HG03354 (cell line): ENCODE data around the gene SH3BP2.
"Not testable (repeated sequence)": the region's sequence is repeated elsewhere in the genome, so short reads cannot be mapped to it uniquely, and the experiment has no call there.

Experiments
- ATAC-seq: cut with Tn5 transposase; IDR thresholded peaks from one replicate; pipeline ENCODE4 v1.9.1; 2021; ENCODE audit warnings: mild to moderate bottlenecking; ENCODE audit not compliant: unreplicated experiment, poor library complexity, severe bottlenecking

The SH3BP2 gene

DNA sequence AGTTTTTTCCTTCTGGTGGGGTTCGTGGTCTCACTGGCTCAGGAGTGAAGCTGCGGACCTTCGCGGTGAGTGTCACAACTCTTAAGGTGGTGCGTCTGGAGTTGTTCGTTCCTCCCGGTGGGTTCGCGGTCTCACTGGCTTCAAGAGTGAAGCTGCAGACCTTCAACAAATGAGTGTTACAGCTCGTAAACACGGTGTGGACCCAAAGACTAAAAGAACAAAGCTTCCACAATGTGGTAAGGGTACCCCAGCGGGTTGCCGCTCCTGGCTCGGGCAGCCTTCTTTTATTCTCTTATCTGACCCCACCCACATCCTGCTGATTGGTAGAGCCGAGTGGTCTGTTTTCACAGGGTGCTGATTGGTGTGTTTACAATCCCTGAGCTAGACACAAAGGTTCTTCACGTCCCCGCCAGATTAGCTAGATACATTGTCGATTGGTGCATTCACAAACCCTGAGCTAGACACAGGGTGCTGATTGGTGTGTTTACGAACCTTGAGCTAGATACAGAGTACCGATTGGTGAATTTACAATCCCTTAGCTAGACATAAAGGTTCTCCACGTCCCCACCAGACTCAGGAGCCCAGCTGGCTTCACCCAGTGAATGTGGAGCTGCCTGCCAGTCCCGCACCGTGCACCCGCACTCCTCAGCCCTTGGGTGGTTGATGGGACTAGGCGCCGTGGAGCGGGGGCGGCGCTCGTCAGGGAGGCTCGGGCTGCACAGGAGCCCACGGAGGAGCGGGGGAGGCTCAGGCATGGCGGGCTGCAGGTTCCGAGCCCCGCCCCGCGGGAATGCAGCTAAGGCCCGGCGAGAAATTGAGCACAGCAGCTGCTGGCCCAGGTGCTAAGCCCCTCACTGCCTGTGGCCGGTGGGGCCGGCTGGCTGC lies 30.2 kb upstream of the SH3BP2 start:
- not testable (repeated sequence) for ATAC-seq

GRCh38 chr4:2763511-2763967 lies 29.3 kb upstream of the SH3BP2 start:
- no peak for ATAC-seq

- no peak for ATAC-seq
Measured at GRCh38 chr4:2765832-2766526, 26.9 kb upstream of the SH3BP2 start.

DNA sequence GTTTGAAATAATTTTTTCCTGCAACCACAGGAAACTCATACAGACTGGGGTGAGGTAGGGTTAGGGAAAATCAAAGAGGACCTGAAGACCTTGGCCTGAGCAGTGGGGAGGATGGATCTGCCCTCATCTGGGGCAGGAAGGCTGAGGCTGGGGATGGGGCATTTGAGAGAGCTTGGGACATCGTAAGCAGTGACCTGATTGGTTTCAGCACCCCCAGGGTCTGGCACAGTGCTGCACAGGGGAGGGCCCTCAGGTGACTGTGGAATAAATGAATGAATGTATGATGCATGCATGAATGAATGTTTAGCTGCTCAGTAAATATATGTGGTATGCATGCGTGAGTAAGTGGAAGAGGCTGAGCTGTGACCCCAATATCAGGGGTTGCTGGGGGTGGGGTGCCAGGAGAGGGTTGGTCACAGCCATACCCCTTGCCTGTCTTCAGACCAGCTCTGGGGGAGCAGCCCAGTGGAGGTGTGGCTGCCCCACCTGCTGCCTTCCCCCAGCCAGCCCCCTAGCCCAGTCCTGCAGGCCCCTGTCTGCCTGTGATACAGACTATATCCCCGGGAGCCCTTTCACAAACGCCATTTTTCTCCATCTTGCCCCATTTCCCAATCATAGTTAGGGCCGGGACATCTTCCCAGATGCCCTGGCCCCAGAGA lies 25.7 kb upstream of the SH3BP2 start:
- ATAC-seq = no peak

DNA sequence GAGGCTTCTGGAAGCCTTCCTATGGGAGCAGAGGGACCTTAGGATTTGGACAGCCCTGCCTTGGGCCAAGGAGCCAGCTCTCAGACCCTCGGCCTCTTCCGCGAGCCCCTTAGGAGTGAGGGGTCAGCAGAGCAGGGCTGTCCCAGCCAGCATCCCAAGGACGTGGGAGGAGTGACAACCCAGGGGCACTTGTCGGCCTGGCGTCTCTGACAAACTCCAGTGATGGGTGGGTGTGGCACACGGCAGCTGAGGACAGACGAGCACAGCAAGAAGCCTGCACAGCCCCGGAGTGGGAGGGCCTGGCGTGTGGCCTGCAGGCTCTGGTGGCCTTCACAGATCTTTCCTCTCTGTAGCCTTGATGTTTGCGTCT lies 25.2 kb upstream of the SH3BP2 start:
- no peak for ATAC-seq

GRCh38 chr4:2768124-2768523 lies 24.8 kb upstream of the SH3BP2 start:
- ATAC-seq = no peak

DNA sequence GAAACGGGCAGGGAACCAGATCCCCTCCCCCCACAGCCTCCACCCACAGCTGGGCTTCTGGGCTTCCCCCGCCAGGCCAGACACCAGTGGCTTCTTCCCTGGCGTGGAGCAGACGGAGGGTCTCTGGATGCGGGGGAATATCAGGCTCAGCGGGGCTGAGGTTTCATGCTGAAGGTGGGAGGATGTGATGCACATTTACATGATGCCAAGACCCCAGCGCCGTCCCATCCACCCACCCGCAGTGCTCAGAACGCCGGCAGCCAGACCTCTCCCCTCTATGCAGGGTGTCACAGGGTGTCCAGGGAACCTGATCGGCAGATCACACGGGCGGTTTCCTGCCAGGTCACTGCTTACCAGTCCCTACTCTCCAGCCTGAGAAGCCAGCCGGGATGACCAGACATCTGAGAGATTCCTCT lies 24.0 kb upstream of the SH3BP2 start:
- ATAC-seq = no peak

DNA sequence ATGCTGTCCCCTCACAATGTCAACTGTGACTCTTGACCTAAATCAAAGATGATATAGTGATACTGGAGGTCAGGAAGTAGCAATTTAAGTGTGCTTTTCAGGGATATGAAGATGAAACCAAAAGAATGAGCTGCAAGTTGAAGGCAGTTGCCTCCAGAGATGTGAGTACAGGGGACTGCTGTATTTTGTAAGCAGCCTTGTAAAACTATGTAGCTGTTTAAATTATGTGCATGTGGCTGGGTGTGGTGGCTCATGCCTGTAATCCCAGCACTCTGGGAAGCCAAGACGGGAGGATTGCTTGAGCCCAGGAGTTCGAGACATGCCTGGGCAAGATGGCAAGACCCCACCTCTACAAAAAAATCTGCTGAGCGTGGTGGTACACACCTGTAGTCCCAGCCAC lies 21.6 kb upstream of the SH3BP2 start:
- ATAC-seq = no peak

GRCh38 chr4:2780643-2781042 lies 12.2 kb upstream of the SH3BP2 start:
- not testable (repeated sequence) for ATAC-seq

DNA sequence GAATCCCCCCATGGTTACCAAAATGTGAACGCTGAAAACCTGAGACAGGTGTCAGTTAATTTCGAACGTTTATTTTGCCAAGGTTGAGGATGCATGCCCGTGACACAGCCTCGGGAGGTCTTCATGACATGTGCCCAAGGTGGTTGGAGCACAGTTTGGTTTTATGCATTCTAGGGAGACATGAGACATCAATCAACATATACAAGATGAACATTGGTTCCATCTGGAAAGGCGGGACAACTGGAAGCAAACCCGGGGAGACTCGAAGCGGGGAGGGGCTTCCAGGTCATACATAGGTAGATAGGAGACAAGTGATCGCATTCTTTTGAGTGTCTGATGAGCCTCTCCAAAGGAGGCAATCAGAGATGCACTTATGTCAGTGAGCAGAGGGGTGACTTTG lies 11.0 kb upstream of the SH3BP2 start:
- no peak for ATAC-seq

DNA sequence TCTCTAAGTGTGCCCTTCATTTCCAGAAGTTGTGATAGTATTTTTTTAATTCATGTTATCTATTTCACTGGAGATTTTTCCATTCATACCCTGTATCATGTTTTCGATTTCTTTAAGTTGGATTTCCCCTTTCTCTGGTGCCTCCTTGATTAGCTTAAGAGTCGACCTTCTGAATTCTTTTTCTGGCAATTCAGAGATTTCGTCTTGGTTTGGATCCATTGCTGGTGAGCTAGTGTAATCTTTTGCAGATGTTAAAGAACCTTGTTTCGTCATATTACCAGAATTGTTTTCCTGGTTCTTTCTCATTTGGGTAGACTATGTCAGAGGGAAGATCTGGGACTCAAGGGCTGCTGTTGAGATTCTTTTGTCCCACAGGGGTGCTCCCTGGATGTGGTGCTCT lies 9.1 kb upstream of the SH3BP2 start:
- ATAC-seq = no peak

- no peak for ATAC-seq
Measured at GRCh38 chr4:2785613-2786012, 7.3 kb upstream of the SH3BP2 start.

GRCh38 chr4:2786152-2786671 lies 6.7 kb upstream of the SH3BP2 start:
- no peak for ATAC-seq

DNA sequence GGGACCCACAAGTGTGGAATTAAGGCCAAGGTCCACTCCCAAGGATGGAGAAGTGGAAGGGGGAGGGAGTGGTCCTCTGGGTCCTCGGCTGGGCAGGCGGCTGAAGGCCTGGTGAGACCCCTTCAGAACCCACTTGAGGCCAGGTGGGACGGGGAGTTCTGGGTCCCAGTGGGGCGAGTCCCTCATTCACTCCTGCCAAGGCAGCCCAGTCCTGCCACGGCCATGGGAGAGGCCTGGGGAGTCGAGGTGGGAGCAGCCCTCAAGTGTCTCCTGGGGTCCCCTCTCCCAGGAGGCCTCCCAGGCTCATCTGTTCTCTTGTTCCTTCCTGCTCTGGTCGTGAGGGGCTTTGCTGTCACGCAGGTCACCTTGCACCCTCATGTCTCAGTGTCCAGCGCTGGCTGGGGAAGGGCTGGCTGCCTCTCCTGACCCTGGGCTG lies 6.1 kb upstream of the SH3BP2 start:
- ATAC-seq = no peak

- peak; percentile 59 for ATAC-seq
Measured at GRCh38 chr4:2787230-2788100, 5.4 kb upstream of the SH3BP2 start.

DNA sequence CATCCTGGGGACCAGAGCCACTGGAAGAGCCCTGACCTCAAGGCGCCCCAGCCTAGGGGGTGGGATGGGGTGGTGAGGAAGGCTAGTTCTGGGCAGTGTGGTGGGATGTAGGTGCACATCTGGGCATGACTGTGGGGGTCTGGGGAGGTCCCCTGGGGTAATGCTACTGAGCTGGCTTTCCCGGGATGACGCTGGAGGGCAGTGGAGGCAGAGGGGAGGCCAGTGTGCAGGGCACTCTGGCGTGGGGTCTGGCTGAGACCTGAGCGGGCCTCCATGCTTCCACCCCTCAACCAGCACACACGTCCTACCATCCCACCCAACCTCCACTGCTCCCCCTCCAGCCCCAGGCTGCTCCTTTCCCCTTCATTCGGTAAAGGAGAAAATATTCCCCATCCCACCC lies 4.8 kb upstream of the SH3BP2 start:
- no peak for ATAC-seq

- no peak for ATAC-seq
Measured at GRCh38 chr4:2788532-2789103, 4.3 kb upstream of the SH3BP2 start.

- no peak for ATAC-seq
Measured at GRCh38 chr4:2789351-2789750, 3.5 kb upstream of the SH3BP2 start.
